GM19351 (cell line): ENCODE data around the gene ASTN2.

Experiments used
- ATAC-seq: cut with Tn5 transposase; IDR thresholded peaks from one replicate; pipeline ENCODE4 v1.9.1; 2021; ENCODE audit warnings: mild to moderate bottlenecking, moderate library complexity; ENCODE audit not compliant: unreplicated experiment

Gene ASTN2

GRCh38 chr9:117368684-117369230, 46.1 kb downstream of the ASTN2 start:
- ATAC-seq: no peak

- ATAC-seq: no peak
These were observed 49.4 kb downstream of the ASTN2 start for GRCh38 chr9:117365438-117365837.

DNA sequence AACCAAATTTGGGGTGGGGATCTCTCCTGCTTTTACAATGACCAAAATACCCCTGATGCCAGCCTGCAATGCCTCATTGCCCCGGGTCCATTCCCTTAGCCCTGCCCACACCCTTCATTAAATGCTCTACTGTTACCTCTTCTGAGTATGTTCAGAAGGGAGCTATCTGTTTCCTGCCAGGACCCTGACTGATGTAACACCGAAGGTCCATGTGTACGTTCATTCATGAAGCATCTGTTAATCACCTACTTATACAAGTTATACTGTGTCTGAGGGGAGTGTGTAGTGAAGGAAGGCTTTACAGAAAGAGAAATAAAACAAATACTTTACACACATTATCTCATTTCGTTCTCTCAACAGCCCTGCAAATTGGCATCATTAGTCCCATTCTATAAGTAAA, 51.9 kb downstream of the ASTN2 start:
- ATAC-seq: no peak

DNA sequence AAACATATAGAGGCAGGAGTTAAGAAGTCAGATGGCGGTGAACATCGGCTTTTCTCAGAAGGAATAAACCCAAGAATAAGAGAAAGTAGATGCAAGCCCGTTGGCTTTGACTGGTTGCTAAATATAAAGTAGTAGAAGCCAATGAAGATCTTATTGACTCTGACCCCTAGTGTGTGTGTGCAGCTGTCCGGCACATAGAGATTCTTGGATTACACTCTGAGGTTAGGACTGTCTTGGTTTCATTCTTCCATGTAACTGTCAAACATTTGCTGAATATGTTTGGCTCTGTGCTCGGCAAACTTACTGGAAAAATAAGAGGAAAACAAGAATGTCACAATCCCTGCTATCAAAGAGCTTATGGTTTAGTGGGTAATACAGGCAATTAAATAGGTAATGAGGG, 54.9 kb downstream of the ASTN2 start:
- no peak for ATAC-seq

DNA sequence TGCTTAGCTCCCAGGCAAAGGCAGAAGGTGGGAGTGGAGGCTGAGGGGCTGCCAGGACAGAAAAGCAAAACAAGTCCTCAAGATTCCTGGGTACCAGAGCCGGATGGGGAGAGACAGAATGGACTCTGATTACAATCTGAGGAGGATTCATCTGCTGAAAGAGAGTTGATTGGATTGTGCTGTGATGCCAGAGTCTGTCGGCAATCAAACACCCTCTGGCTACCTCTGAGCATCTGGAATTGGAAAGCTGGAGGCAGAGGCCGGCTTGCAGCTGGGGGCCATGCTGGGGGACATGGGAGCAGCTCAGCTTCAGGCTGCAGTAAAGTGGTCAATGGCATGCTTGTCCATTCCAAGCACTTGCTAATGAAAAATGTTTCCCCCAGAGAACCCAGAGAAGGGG, 59.3 kb downstream of the ASTN2 start:
- no peak for ATAC-seq

GRCh38 chr9:117354997-117355396, 59.9 kb downstream of the ASTN2 start:
- no peak for ATAC-seq

DNA sequence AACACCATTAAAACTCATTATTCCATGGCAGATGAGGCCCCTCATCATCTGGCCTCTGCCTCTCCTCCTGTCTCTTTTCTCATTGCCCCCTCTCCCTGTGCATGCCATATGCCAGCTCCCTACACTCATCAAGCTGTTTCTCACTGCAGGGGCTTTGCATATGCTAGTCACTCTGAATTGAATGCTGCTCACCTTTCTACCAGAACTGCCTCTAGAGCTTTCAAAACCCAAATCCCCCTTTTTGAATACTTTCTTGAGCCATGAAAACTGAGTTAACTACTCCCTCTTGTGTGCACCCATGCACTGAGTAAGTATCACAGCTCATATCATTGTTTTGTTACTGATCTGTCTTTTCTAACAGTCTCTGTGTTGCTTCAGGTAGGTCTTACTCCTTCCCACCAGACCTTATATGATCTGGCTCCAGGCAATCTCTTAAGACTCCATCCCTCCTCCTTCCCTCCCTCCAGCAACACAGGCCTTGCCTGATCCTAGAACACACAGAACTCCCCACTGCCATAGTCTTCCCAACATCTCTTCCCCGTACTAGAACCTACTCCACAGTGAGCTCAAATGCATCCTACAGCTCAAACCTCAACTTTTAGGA, 60.5 kb downstream of the ASTN2 start:
- no peak for ATAC-seq

DNA sequence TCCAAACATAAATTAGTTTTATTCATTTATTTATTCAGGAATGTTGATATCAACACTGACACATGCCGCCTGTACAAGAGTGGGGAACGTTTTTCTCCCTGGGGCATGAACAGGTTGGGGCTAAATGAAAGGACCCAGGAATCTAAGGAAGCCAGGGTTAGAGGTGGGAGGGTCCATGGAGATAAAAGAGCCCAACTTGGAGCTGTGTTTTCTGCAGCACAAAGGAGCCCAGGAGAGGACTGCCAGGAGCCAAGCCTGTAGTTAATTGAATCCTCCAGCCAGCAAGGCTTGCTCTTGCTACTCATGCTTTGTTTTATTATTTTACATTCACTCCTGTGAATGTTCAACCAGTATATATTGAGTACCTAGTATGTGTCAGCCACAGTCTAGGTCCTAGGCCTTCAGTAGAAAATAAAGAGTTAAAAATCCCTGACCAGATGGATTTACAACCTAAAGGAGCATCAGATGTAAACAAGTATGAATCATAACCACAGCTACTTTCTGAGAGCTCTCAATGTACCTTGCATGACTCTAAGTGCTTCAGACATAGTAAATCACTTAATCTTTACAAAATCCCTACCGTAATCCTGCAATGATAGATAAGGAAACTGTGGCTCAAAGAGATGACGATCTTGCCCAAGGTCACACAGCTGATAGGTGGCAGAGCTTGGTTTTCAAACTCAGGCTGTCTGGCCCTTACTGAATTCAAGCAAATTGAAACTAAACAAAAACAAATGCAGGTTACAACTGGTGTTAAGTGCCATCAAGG, 69.8 kb downstream of the ASTN2 start:
- ATAC-seq: no peak

- ATAC-seq: no peak
These were observed 71.4 kb downstream of the ASTN2 start for GRCh38 chr9:117343427-117343826.

GRCh38 chr9:117341151-117341550, 73.7 kb downstream of the ASTN2 start:
- no peak for ATAC-seq

GRCh38 chr9:117340422-117340821, 74.4 kb downstream of the ASTN2 start:
- ATAC-seq: no peak

- ATAC-seq: no peak
These were observed 78.9 kb downstream of the ASTN2 start for GRCh38 chr9:117335837-117336433.

- no peak for ATAC-seq
These were observed 80.8 kb downstream of the ASTN2 start for GRCh38 chr9:117334101-117334500.

DNA sequence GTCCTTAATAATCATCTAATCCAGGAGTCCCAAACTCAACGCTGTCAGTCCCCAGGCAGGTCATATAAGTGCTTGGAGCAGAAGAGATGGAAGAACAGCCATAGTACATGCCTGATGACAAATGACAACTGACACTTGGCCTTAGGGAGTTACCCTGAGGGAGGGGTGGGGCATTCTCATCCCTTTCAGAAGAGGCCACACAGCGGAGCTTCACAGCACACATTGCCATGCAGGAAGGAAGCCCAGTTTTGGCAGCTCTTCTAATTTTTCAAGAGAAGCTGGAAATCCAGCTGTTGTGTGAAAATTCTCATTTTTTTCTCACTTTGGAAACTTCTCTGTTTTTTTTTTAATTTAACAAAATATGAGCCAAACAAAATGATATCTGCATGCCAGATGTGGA, 89.0 kb downstream of the ASTN2 start:
- no peak for ATAC-seq

DNA sequence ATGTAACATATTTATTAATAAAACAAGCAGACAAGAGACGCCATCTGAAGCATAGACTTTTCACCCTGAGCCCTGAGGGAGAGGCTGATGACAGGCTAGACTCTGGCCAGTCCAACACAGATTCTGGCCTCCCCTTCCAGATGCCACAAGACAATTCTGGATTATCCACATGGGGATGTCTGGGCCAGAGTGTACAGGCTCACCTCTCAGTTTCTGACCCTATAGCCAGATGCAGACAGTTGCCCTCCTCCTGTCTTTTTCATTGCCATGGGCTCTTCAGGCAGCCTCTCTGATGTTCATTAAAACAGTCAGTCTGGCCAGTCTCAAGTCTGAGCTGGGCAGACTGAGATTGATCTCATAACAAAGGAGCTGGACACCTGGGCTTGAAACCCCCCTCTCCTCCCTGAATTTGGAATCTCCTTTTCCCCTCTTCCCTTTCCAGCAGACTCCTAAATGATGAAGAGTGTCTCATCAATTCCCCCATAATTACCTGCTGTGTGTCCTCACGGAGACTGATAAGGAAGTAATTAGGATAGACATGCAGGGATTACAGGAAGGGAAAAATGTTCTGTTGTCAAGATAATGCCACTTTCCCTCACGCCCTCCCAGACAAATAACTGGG, 89.6 kb downstream of the ASTN2 start:
- no peak for ATAC-seq

GRCh38 chr9:117323390-117323789, 91.5 kb downstream of the ASTN2 start:
- ATAC-seq: no peak

GRCh38 chr9:117317192-117317591, 97.7 kb downstream of the ASTN2 start:
- ATAC-seq: no peak

DNA sequence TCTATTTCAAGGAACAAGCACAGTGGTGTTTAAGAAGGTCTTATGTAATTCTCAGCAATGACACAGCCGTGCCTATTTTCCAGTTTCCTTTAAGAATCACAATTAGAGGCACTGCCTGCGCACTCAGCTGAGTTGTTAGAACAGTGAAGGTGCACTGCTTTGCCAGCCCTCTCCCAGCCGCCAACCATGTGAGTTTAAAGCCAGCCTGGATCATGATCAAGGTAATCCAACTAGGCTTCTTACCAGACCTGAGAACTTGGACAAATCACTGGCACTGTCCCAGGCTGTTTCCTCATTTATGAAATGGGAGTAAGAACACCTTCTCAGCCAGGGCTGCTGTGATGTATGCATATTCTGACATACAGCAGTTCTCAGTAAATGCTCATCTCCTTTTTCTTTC, 99.6 kb downstream of the ASTN2 start:
- ATAC-seq: no peak

DNA sequence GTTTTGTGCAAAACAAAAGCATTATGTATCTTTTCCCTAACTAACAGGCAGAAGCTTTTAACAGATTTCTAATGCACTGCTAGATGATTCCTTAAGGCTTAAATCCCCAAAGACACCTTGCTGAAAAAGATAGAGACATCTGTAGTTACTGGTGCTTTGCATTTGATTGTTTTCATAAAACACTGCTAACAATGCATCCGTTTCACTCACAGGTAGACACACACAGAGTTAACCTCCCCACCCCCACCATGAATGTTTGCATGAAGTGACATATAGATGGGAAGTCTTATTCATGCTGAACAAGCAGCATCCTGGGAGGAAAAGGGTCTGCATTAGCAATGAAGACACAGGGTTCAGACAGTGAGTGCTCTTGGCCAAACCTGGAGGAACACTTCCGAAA, 100.9 kb downstream of the ASTN2 start:
- no peak for ATAC-seq

- ATAC-seq: no peak
These were observed 107.2 kb downstream of the ASTN2 start for GRCh38 chr9:117307701-117308100.

DNA sequence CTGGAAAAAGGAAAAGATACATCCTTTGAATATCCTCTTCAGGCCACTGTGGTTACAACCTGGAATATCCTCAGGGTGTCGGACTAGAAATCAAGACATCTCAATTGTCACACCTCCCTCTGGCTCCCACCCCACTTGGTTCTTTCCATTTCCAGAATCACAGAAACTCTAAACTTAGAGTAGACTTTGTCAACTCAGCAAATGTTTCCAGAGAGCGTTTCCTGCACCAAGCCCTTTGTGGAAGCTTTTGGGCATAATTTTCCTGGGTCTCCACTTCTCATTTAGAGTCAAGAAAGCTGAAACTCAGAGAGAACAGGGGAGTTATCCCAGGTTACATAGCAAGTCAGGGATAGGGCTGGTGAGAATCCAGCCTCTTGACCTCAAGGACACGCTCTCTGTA, 108.8 kb downstream of the ASTN2 start:
- no peak for ATAC-seq

GRCh38 chr9:117305454-117305853, 109.4 kb downstream of the ASTN2 start:
- ATAC-seq: peak; percentile 61
